K562 (cell line): ENCODE data around the gene TIMM17B. TPM values are rescaled to one million over a fixed set of nuclear protein-coding genes. Genes with fewer than 3 reads are reported as not detected.
A peak's percentile ranks its signal among the peaks of the same experiment; 100 is the strongest.

Experiments
- ARID2 ChIP-seq: fragments of 450-650 bp; IDR thresholded peaks from 2 replicates; pipeline ENCODE4 v1.6.1; 2017; ENCODE audit warnings: antibody characterized with exemption, mild to moderate bottlenecking
- CCAR2 ChIP-seq: fragments of 200-400 bp; formaldehyde crosslinking; IDR thresholded peaks from 2 replicates; pipeline ENCODE4 v1.6.1; 2017; ENCODE audit warnings: mild to moderate bottlenecking, low read depth, low read length
- CXXC5 ChIP-seq: fragments of 250-450 bp; sonication (Bioruptor Pico); IDR thresholded peaks from 2 replicates; pipeline ENCODE4 v1.8.0; 2022; ENCODE audit warnings: inconsistent platforms, mild to moderate bottlenecking, moderate library complexity
- ERF ChIP-seq: fragments of 450-650 bp; formaldehyde crosslinking; IDR thresholded peaks from 2 replicates; pipeline ENCODE4 v1.4.0; 2020; ENCODE audit warnings: mild to moderate bottlenecking, mixed read lengths
- GTF2A2 ChIP-seq: IDR thresholded peaks from 2 replicates; pipeline ENCODE4 v1.6.1; 2016; ENCODE audit warnings: mild to moderate bottlenecking, missing genetic modification characterization, missing compliant biosample characterization
- KDM2B ChIP-seq: fragments of 250-450 bp; sonication (Bioruptor Pico); IDR thresholded peaks from 2 replicates; pipeline ENCODE4 v1.8.0; 2021; ENCODE audit warnings: mild to moderate bottlenecking, moderate library complexity
- LARP7 ChIP-seq: fragments of 450-650 bp; IDR thresholded peaks from 2 replicates; pipeline ENCODE4 v1.6.1; 2016
- MAFG ChIP-seq: fragments of 450-650 bp; conservative IDR thresholded peaks from 2 replicates; pipeline ENCODE4 v1.6.1; 2016; ENCODE audit warnings: missing genetic modification characterization, missing compliant biosample characterization
- NBN ChIP-seq: fragments of 450-650 bp; IDR thresholded peaks from 2 replicates; pipeline ENCODE4 v1.6.1; 2016; ENCODE audit warnings: low read depth, mild to moderate bottlenecking
- NR2C2 ChIP-seq, 2 experiments: fragments of 200-800 bp in 1 of 2; sonication (Bioruptor generic) in 1 of 2; sonication (generic) in 1 of 2; formaldehyde crosslinking in 1 of 2; IDR thresholded peaks; 2 replicates each; pipeline versions ENCODE4 v1.6.1 to v1.8.0; 2016 to 2022; ENCODE audit warnings: mild to moderate bottlenecking in 1 of 2, missing compliant biosample characterization in 1 of 2, missing genetic modification characterization in 1 of 2, missing genetic modification reagents in 1 of 2
- PML ChIP-seq: IDR thresholded peaks from 2 replicates; pipeline ENCODE4 v1.6.1; 2012; ENCODE audit warnings: low read length, inconsistent platforms
- RAD21 ChIP-seq, 2 experiments: fragments of 250-450 bp in 1 of 2; fragments of 450-650 bp in 1 of 2; sonication (Bioruptor Pico) in 1 of 2; formaldehyde crosslinking in 1 of 2; IDR thresholded peaks in 1 of 2; conservative IDR thresholded peaks in 1 of 2; 2 replicates each; pipeline versions ENCODE4 v1.4.0 to v1.8.0; 2020 to 2022; ENCODE audit warnings: mild to moderate bottlenecking in 2 of 2, moderate library complexity in 1 of 2
- RBM17 ChIP-seq: fragments of 200-400 bp; formaldehyde crosslinking; IDR thresholded peaks from 2 replicates; pipeline ENCODE4 v1.6.1; 2017; ENCODE audit warnings: low read depth, mild to moderate bottlenecking, low read length, borderline replicate concordance
- SIRT6 ChIP-seq: IDR thresholded peaks from one replicate; pipeline ENCODE4 v1.6.1; 2012; ENCODE audit warnings: low read depth, mild to moderate bottlenecking, control low read depth, inconsistent platforms, low read length, moderate library complexity
- SREBF2 ChIP-seq: sonication (generic); formaldehyde crosslinking; IDR thresholded peaks from 2 replicates; pipeline ENCODE4 v1.4.0; 2020; ENCODE audit warnings: mild to moderate bottlenecking, missing genetic modification reagents
- SRF ChIP-seq, 2 experiments: fragments of 250-450, 450-650 bp in 1 of 2; sonication (Bioruptor Pico) in 1 of 2; sonication (generic) in 1 of 2; formaldehyde crosslinking; IDR thresholded peaks; 2 replicates each; pipeline versions ENCODE4 v1.5.0 to v1.5.1; 2020 to 2022; ENCODE audit warnings: mild to moderate bottlenecking in 1 of 2, missing genetic modification reagents in 1 of 2
- STAT5A ChIP-seq: IDR thresholded peaks from 2 replicates; pipeline ENCODE4 v1.6.1; 2012; ENCODE audit warnings: low read length, inconsistent platforms, borderline replicate concordance
- TRIM28 ChIP-seq: fragments of 450-650 bp; IDR thresholded peaks from 2 replicates; pipeline ENCODE4 v1.6.1; 2017
- XRCC3 ChIP-seq: fragments of 450-650 bp; IDR thresholded peaks from 2 replicates; pipeline ENCODE4 v1.6.1; 2017; ENCODE audit warnings: mild to moderate bottlenecking, moderate library complexity
- ZNF253 ChIP-seq: fragments of 250-450 bp; sonication (Bioruptor Pico); conservative IDR thresholded peaks from 2 replicates; pipeline ENCODE4 v1.6.1; 2021; ENCODE audit warnings: mild to moderate bottlenecking
- ZNF3 ChIP-seq: fragments of 250-450 bp; sonication (Bioruptor Pico); IDR thresholded peaks from 2 replicates; pipeline ENCODE4 v1.5.0; 2021; ENCODE audit warnings: mild to moderate bottlenecking, moderate library complexity
- ZNF76 ChIP-seq: fragments of 250-450 bp; sonication (Bioruptor Pico); IDR thresholded peaks from 2 replicates; pipeline ENCODE4 v1.4.0; 2020; ENCODE audit warnings: mild to moderate bottlenecking, moderate library complexity, borderline replicate concordance
- ZNF766 ChIP-seq: fragments of 200-800 bp; sonication (Bioruptor generic); conservative IDR thresholded peaks from 2 replicates; pipeline ENCODE4 v1.6.1; 2016; ENCODE audit warnings: missing genetic modification characterization, missing compliant biosample characterization
- polyA plus RNA-seq, 8 experiments: library from polyadenylated mRNA; depleted of rRNA in 4 of 8; stranded (reverse) in 5 of 8; unstranded in 3 of 8; fragments of >200 nt; fragmentation: Nextera tagmentation in 2 of 8; fragmentation: Illumina TruSeq in 1 of 8; extraction: Ambion mirVana in 2 of 8; extraction: Trizol in 1 of 8; gene quantifications; 2 replicates each; pipeline versions ENCODE4 v1.2.1 to v1.2.3, GENCODE V29; 2011 to 2014; ENCODE audit warnings: inconsistent platforms in 1 of 8, missing spikeins in 1 of 8
- total RNA-seq, 7 experiments: library from RNA; depleted of rRNA in 6 of 7; stranded (reverse); fragments of >200 nt in 6 of 7; fragmentation: Illumina TruSeq in 2 of 7; extraction: Trizol in 2 of 7; gene quantifications; 2 replicates each; pipeline versions ENCODE4 v1.2.1 to v1.2.3, GENCODE V29; 2011 to 2021; ENCODE audit warnings: low replicate concordance in 1 of 7
- TF ChIP-seq, protein P1 (sequence below): sonication (generic); formaldehyde crosslinking; IDR thresholded peaks from 2 replicates; pipeline ENCODE4 v1.8.1; 2023; ENCODE audit warnings: mild to moderate bottlenecking, missing genetic modification reagents, moderate library complexity
- TF ChIP-seq, protein P2 (sequence below): fragments of 200-800 bp; sonication (Bioruptor generic); IDR thresholded peaks from 2 replicates; pipeline ENCODE4 v1.6.1; 2017; ENCODE audit warnings: missing genetic modification characterization, missing compliant biosample characterization
- TF ChIP-seq, protein P3 (sequence below): sonication (generic); formaldehyde crosslinking; IDR thresholded peaks from 2 replicates; pipeline ENCODE4 v1.8.1; 2023; ENCODE audit warnings: mild to moderate bottlenecking, missing genetic modification reagents

The TIMM17B gene
- total and polyA plus RNA-seq, 9 of the 15 experiments (the other 6 are each of a cell fraction or from before 2014, with no cell fraction given): 9.9 to 184 (median 115) TPM

DNA sequence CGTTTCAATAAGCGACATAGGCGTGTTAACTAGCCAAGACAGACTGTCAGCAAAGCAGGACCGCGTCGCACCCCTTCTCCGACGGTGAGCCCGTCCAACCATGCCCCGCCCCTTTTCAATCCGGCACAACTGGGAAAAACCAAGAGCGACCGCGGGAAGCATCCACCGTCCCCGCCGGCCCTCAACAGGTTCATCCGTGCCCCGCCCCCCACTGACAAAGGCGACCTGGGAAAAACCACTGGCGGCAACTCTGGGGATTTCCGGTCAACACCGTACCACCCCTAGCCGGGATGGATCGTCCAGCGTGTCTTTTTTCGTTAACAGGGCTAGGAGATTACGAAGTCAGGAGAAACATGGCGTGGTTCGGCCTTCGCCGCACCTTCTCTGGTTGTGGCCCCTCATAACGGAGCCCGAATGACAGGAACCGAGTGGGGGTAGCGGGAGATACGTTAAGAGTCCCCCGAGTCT lies 377 bp downstream of the TIMM17B start (continued):
- TF ChIP-seq ERF (CRISPR knock-in tag): no peak
- TF ChIP-seq ARID2: no peak
- TF ChIP-seq KDM2B (CRISPR knock-in tag): no peak
- TF ChIP-seq, protein P1, sequence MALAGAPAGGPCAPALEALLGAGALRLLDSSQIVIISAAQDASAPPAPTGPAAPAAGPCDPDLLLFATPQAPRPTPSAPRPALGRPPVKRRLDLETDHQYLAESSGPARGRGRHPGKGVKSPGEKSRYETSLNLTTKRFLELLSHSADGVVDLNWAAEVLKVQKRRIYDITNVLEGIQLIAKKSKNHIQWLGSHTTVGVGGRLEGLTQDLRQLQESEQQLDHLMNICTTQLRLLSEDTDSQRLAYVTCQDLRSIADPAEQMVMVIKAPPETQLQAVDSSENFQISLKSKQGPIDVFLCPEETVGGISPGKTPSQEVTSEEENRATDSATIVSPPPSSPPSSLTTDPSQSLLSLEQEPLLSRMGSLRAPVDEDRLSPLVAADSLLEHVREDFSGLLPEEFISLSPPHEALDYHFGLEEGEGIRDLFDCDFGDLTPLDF (CRISPR knock-in tag): peak; percentile 31; the same call in 1 of the 2 replicates
- no peak for TF ChIP-seq RAD21 (CRISPR knock-in tag; conservative IDR thresholded peaks at IDR 0.05 in 1 of 2, IDR thresholded peaks at IDR 0.05 in 1 of 2)
- no peak for TF ChIP-seq ZNF253 (CRISPR knock-in tag)
- TF ChIP-seq, protein P2, sequence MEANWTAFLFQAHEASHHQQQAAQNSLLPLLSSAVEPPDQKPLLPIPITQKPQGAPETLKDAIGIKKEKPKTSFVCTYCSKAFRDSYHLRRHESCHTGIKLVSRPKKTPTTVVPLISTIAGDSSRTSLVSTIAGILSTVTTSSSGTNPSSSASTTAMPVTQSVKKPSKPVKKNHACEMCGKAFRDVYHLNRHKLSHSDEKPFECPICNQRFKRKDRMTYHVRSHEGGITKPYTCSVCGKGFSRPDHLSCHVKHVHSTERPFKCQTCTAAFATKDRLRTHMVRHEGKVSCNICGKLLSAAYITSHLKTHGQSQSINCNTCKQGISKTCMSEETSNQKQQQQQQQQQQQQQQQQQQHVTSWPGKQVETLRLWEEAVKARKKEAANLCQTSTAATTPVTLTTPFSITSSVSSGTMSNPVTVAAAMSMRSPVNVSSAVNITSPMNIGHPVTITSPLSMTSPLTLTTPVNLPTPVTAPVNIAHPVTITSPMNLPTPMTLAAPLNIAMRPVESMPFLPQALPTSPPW (CRISPR knock-in tag): peak; percentile 17; the same call in 1 of the 2 replicates
- TF ChIP-seq NBN: no peak
- TF ChIP-seq STAT5A: no peak
- no peak for TF ChIP-seq CCAR2
- no peak for TF ChIP-seq RBM17
- TF ChIP-seq ZNF766 (CRISPR knock-in tag): 0 out of 2 replicates have a peak, but pooled peaks have one; percentile 28
- no peak for TF ChIP-seq SIRT6
- no peak for TF ChIP-seq TRIM28
- no peak for TF ChIP-seq ZNF76 (CRISPR knock-in tag)
- TF ChIP-seq NR2C2 (CRISPR knock-in tag; IDR thresholded peaks at IDR 0.05): no peak
- TF ChIP-seq NR2C2 (tag; IDR thresholded peaks at IDR 0.05): 0 out of 2 replicates have a peak, but pooled peaks have one; percentile 25
- TF ChIP-seq, protein P3, sequence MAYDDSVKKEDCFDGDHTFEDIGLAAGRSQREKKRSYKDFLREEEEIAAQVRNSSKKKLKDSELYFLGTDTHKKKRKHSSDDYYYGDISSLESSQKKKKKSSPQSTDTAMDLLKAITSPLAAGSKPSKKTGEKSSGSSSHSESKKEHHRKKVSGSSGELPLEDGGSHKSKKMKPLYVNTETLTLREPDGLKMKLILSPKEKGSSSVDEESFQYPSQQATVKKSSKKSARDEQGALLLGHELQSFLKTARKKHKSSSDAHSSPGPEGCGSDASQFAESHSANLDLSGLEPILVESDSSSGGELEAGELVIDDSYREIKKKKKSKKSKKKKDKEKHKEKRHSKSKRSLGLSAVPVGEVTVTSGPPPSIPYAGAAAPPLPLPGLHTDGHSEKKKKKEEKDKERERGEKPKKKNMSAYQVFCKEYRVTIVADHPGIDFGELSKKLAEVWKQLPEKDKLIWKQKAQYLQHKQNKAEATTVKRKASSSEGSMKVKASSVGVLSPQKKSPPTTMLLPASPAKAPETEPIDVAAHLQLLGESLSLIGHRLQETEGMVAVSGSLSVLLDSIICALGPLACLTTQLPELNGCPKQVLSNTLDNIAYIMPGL (CRISPR knock-in tag): no peak
- no peak; the same call in 1 of the 2 replicates for TF ChIP-seq PML
- no peak for TF ChIP-seq GTF2A2 (tag)
- TF ChIP-seq SRF (CRISPR knock-in tag; IDR thresholded peaks at IDR 0.05): no peak
- TF ChIP-seq SREBF2 (CRISPR knock-in tag): no peak
- TF ChIP-seq LARP7: no peak
- TF ChIP-seq MAFG (tag): no peak
- TF ChIP-seq CXXC5 (CRISPR knock-in tag): no peak
- no peak for TF ChIP-seq ZNF3
- TF ChIP-seq XRCC3: no peak
